Activated CD8-positive, alpha-beta memory T cell treated with anti-CD3 and anti-CD28 coated beads, Interleukin-2, amount 50 U/mL, for 48 hours (primary cell): ENCODE data around the gene IL17A.
"Not testable (repeated sequence)": the region's sequence is repeated elsewhere in the genome, so short reads cannot be mapped to it uniquely, and the experiment has no call there.

Experiments used
- DNase-seq: peaks from one replicate; pipeline ENCODE4 v3.0.0-alpha.2; 2020

IL17A gene

DNA sequence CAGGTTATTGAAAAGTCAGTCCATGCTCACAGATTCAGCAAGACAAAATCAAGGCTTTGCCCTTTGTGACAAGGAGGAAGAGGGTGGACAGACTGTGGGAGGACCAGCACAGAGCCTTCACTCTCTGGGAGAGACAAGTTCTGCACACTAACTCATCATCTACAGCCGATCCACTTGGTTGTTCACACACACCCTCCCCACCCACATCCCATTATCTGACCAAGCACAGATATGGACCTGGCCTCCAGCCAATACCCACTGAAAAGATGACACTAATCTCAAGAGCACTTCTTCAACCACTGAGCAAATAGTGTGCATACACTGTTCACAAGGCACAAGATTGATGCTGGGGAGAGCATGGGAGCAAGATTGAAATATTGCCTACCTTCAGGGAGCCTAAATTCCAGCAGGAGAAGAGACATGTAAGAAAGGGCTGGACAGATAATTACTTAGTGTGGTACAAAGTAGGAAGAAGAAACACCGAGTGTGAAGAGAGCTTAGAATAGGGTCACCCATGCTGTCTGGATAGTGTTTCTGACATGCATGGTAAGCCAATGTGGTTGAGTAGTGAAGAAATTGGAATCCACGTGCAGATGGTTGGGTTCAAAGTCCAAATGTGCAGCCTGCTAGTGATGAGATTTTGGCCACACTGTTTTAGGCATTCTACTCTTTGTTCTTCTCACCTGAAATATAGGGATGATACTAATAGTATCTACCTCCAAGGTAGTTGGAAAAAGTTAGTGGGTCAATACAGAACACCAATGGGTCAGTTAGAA is 21.7 kb upstream of the IL17A start:
- DNase-seq: no peak

DNA sequence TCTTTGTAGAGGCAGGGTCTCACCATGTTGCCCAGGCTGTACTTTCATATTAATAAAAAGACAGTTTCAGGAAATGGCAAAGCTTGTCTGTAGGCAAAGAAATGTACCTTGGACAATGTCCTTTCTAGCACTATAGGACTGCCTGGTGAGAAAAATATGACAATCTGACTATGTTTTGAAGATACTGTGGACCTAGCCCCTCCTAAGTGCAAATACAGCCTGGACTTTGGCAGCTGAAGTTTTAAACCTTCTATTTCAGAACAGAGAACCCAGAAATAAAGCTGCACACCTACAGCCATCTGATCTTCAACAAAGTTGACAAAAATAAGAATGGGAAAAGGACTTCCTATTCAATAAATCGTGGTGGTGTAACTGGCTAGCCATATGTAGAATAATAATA is 18.9 kb upstream of the IL17A start:
- DNase-seq: no peak

DNA sequence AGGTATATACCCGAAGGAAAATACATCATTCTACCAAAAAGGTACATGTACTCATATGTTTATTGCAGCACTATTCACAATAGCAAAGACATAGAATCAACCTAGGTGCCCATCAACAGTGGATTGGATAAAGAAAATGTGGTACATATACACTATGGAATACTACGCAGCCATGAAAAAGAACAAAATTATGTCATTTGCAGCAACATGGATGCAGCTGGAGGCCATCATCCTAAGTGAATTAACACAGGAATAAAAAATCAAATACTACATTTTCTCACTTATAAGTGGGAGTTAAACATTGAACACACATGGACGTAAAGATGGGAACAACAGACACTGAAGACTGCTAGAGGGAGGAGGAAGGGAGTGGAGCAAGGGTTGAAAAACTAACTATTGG is 17.8 kb upstream of the IL17A start:
- not testable (repeated sequence) for DNase-seq

DNA sequence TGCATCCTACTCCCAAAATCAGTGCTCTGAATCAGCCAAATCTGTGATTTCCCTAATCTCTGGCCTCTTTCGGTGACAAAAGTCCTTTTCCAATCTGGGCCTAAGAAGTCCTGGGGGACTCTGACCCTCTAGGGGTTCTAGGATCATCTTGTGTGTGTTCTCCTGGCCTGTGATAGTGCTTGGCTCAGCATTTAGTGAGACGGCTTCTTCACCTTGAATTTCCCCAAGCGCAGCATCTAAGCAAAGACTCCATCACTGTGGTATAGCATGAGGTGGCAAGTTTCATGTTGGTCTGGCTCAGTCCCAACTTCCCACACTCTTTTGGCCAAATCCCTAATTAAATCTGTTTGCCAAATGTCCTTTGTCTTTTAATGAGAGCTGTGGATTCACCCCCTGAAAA is 12.1 kb upstream of the IL17A start:
- no peak for DNase-seq

DNA sequence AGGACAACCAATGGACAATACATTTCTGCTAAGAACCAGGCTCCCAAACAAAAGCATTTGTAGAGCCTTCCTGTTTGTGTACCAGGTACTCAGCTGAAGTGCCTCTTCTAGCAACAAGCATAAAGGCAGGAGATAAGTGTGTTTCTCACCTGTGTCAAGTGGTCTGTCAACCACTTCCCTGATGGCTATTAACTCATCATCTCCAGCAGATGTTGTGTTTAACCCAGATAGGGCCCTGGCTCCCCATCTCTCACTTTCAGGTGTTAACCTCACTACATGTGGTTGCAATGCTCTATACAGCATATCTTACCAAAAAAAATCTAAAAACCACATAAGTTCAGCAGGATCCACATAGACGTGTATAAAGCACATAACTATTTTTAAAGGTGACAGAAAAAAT is 9.6 kb upstream of the IL17A start:
- no peak for DNase-seq

DNA sequence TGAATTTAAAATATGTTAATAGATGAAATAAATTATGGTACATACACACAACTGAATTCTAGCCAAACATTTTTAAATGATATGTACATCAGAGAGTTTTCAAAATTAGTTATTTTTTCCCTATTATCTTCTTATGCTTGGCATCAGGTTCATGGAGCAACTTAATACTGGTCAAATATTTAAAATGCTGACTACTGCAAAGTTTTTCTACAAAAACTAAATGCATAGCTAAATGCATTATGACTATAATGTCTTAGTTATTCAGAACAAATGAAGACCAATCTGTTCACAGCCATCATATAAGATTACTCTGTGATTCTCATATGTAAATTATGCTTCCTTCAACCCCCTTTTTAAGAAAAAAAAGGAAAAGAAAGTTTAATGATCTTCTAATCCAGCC is 8.2 kb upstream of the IL17A start:
- DNase-seq: no peak

DNA sequence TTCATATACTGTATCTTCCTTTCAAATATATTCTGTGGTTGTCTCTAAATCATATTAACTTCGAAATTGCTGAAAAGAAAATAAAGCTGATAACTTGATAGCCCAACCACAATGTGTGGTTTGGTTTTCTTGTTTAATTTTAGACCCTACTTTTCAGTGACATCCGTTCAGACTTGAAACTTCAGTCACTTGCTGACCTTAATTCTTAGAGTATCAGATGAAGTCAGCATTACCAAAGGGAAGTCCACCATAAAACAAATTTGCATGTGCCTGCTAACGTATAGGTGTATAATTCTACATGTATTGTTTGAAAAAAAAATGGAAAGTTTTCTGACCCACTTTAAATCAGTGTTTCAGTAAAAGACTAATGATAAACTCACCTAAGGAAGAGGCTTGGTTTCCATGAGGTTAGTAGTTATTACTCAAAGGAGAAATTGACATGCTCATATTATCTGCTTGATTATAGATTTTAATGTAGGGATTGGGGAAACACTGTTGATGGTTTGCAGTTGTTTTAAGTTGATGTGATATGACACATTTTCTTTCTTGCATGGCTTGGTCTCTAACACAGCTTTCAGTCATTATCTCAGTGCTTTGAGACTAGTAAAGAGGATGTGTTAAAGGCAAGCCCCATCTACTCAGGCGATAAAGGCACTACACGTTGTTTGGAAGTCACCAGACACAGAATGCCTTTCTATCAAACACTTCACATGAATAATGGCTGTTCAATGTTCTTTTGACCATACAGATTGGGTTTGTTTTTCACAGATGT is 5.2 kb upstream of the IL17A start:
- DNase-seq: no peak

DNA sequence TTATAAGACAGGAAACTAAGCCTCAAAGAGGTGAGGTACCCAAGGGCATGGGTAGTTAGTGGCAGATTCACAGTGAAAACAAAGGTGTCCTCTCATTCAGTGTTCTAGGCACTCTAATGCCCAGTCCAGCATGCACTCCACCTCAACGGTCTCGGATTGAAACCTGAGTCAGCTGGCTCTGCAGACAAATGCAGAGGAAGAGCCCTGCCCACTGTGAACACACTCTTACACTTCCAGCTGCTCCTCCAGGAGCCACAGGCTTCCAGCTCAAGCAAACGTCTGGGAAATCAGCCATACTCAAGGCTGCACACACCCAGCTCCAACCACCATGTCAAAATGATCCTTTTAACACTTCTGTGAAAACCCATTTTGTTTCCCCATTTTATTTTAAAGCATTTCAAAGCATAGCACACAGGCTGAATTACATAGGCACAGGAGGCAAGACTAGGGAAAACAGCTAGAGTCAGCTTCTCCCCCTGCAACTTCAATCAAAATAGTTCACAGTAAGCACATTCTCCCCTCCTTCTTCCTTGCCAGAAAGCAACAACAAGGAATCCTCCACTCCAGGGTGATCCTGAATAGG is 3.0 kb upstream of the IL17A start:
- no peak for DNase-seq

DNA sequence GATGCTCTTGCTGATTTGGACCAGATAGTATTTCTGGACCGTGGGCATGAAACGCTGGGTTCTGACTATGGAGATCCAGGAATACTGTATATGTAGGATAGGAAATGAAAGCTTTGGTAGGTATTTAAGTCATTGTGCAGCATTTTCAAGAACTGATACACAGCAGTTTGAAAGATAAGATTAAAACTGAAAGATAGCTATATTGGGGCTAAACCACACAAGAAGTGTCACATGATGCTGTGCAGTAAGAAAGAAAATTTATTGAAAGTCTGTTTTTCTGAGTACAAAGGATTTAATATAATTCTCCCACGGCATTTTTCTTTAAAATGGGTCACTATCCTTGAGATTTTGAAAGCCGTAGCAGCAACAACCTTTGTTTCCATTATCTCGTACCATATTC is 305 bp downstream of the IL17A start:
- DNase-seq: no peak

DNA sequence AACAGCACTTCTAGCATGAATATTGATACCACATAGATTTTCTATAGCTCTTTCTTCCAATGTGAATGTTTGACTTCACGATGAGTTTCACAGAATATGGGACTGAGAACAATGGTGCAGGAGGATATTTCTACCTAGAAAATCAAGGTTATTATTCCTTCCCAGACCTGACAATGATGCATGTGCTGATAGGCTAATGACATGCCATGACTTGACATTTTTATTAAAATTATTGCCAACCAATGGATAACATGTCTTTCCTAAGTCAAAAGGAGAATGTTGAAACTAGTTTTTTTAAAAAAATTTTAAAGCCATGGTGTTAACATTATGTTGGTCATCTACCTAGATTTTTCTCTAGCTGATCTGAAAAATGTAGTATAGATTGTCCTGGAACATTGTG is 923 bp downstream of the IL17A start:
- DNase-seq: no peak

DNA sequence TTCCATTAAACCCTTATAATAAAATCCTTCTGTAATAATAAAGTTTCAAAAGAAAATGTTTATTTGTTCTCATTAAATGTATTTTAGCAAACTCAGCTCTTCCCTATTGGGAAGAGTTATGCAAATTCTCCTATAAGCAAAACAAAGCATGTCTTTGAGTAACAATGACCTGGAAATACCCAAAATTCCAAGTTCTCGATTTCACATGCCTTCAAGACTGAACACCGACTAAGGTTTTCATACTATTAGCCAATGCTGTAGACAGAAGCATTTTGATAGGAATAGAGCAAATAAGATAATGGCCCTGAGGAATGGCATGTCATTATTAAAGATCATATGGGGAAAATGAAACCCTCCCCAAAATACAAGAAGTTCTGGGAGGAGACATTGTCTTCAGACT is 3.8 kb downstream of the IL17A start:
- no peak for DNase-seq

DNA sequence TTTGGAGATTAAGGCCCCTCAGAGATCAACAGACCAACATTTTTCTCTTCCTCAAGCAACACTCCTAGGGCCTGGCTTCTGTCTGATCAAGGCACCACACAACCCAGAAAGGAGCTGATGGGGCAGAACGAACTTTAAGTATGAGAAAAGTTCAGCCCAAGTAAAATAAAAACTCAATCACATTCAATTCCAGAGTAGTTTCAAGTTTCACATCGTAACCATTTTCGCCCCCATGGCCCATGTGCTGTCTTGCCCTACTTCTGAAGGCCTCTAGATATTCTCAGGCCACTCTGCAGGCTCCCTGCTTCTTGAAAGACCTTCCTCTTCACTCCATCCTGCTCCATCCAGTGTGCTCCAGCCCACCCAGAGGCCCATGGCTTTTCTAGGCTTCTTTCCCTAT is 4.2 kb downstream of the IL17A start:
- DNase-seq: no peak

DNA sequence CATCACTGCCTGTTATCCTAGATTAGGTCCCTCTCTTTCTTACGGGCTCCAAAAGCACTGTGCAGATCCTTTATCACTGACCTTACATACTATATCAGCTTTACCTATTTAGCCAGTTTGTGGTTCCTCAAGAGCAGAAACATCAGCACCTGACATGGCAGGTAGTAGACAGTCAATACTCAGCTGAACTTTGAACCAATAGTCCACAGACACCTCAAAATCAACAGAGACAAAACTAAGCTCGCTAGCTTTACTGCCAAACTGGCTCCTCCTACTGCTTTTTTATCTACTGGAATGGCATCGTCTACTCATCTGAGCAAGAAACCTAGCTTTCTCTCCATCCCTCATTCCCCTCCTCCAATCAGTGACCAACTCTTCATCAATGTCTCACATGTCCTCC is 5.6 kb downstream of the IL17A start:
- no peak for DNase-seq

DNA sequence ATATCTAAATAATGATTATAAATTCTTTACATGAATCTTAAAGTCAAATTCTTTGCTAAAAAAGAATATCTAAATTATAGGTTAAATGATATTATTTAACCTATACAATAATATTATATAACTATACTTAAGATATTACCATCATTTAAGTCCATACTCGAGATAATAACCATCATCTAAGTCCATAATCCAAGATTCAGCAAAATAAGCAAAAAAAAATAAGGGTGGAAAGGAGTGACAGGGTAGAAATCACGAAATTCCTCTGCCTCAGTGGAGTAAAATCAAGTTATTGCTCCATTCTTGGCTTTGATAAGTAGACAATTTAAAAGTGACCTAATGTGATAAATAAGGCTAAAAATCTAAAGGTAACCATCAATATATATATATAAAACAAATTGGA is 9.7 kb downstream of the IL17A start:
- no peak for DNase-seq

DNA sequence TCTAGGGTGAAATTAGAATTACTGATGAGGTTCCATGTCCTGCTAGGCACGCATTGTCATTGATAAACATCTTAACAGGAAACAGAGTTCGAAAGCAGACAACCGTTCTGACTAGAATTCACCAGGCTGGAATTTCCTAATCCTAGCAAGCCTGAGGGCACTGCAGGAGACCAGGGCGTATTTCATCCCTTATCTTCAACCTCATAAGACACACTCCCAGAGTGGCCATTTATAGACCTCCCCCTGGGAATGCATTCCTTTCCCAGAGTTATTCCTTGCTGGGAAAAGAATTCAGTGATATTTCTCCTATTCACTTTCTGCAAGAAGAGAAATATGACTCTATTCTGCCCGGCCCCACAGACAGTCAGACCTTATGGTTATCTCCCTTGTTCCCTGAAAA is 13.9 kb downstream of the IL17A start:
- not testable (repeated sequence) for DNase-seq

DNA sequence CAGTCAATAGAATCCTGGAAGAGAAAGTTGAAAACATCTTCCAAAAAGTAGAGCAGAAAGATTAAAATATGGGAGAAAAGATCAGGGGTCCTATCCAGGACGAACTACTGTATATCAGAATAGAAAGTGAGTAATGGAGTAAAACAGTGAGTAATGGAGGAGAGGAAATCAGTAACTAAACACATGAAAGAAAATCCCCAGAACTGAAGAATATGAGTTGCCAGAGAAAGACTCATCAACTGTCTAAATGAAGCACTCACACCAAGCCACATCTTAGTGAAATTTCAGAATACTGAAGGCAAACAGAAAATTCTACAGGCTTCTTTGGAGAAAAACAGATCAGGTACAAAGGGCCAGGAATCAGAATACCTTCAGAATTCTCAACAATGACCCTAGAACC is 14.9 kb downstream of the IL17A start:
- DNase-seq: no peak

DNA sequence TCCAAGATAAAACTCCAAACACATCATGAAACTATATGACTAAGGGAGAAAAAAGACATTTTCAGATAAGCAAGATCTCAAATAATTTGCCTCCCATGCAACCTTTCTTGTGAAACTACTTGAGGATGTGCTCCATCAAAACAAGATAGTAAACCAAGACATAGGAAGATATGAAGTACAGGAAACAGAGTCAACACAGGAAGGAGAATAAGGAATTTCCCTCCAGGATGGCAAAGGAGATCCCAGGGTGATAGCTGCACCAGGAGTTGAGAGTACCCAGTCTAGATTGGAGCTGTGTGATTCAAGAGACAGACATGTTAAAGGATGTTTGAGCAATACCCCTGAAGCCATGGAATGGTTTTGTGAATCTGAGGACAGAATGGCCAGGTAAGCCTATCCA is 15.3 kb downstream of the IL17A start:
- no peak for DNase-seq

DNA sequence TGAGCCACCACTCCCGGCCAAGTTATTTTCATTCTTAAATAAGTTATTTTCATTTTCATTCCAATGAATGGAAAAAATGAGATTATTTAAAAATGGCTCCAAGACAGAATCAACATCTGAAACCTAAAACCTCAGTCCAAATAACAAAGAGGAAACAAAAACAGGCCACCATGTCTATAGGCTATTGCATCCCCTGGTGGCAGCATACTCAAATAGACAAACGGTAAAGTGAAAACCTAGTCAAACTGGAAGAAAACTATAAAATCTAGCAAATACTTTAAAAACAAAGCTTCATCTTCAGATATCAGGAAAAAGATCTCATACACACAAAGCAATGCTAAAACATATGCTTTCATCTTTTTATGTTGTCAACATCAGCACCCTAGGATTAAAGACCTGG is 20.9 kb downstream of the IL17A start:
- no peak for DNase-seq

DNA sequence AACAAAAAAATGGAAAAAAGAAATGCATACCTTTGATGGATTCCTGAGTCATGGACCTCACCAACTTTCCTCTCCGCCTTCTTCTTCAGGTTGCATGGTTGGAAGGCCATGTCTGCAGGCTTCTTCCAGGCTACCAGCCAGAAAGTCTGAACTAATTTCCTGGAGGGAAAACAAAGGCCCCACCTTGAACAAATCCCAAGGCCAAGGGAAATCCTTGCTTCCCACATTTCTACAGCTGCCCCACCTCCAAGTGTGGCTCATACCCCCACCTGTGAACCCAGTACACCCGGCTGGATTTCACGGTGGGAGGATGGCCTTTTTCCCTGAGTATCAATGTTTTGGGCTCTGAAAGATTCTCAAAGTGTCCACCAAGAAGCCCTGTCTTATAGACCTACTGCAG is 22.4 kb downstream of the IL17A start:
- no peak for DNase-seq

DNA sequence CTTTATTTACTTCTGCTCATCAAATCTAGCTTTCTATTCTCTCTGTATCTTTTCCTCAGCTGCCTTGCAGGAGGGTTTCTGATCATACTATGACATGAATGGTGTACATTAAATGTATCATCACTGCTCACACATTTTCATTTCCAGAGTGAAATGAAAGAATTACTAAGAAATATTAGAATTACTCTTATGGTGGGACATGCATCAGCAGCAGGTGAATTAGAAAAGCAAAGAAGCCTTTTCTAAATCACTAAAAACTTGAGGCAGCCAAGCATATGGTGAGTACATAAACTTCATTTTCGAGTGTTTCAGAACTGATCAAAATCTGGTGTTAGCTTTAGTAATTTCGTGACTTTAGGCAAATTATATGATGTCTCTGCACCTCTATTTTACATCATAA is 23.6 kb downstream of the IL17A start:
- DNase-seq: no peak

DNA sequence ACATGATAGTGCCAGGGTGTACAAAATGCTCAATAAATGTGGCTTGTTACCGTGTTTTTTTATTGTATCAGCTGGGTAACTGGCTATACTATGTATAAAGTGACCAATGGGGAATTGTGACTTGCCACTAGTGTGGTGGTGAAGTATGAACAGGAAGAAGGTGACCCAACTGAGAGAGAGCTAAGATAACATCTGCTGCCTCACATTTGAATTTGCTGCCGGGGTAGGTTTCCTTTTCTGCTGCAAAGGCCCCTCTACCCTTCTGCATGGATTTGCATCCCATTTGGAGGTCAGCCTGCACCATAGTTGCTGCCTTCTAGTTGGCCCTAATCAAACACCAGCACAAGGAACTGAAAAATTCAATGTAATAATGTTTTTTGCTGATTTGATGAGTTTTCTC is 24.1 kb downstream of the IL17A start:
- DNase-seq: no peak

DNA sequence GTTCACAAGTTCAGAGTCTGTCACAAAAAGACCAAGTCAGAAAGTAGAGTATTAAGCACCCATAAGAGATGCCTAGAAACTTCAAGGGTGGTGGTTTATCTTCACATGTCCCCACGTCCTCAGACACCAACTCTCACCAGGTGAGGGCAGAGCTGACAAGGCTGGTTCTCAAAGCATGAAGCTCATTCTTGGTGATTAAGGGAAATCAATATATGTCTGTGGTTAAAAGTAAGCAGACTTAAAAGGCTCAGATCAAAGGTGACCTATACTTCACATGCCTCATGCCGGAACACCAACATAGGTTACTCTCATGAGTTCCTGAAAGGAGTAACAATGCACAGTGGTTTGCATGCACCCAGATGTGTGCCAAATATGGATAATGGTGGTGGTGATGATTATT is 27.0 kb downstream of the IL17A start:
- no peak for DNase-seq

DNA sequence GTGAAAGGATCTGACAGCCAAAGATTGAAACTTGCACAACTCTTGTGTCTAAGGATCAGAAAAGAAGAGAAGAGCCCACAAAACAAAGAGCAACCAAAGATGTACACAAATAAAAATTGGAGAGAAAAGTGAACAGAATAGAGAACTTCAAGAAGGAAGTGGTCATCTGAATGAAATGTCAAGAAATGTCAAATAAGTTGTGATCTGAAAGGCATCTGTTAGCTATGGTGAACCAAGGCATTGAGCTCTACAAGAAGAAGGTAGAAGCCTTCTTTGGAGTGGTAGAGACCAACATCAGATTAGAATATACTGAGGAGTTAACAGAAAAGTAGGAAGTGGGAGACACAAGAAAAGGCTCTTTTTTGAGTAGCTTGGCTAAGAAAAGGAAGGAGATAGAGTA is 29.6 kb downstream of the IL17A start:
- DNase-seq: no peak

DNA sequence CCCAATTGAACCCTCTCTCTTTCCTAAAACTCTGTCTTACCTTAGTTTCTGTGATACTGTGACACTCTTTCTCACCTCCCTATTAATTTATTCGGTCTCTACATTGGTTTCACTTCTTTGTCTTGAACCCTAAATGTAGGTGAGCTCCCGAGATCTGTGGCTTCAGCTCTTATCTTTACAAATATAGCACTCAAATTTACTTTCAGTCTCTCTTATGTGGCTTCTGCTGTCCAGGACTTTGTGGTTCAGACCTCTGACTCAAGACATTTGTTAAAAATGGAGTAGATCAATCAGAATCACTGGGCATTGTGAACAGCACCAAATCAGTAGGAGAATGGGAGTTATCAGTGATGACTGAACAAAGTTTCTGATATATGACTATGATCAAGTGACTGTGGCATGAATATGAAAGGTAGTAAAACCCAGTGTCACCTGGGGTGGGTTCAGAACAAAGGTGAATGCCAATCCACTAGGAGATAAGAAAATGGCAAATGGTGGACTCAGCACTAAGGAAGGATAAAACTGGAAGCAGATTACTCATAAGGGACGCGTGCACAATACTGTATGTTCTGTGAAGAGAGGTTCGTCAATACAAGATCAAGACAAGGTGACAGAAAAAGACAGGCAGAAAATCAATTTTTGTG is 30.9 kb downstream of the IL17A start:
- no peak for DNase-seq
